GM19035 (cell line): ENCODE measurements around the gene MRPL10.

Source experiments
- ATAC-seq: cut with Tn5 transposase; IDR thresholded peaks from one replicate; pipeline ENCODE4 v1.9.1; 2021; ENCODE audit not compliant: unreplicated experiment

MRPL10 gene

DNA sequence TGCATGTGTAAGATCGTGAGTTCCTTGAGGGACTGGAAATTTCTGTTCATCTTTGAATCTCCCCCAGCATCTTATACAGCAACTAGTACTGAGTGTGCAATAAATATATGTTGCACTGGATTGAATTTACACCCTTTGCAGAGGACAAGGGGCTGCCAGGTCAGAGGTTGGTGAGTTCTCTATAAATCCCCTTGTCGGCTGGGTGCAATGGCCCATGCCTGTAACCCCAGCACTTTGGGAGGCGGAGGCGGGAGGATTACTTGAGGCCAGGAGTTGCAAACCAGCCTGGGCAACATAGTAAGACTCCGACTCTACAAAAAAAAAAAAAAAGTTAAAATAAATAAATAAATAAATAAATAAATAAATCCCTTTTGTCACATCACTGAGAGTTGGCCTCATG, 29.0 kb upstream of the MRPL10 start:
- no peak for ATAC-seq

DNA sequence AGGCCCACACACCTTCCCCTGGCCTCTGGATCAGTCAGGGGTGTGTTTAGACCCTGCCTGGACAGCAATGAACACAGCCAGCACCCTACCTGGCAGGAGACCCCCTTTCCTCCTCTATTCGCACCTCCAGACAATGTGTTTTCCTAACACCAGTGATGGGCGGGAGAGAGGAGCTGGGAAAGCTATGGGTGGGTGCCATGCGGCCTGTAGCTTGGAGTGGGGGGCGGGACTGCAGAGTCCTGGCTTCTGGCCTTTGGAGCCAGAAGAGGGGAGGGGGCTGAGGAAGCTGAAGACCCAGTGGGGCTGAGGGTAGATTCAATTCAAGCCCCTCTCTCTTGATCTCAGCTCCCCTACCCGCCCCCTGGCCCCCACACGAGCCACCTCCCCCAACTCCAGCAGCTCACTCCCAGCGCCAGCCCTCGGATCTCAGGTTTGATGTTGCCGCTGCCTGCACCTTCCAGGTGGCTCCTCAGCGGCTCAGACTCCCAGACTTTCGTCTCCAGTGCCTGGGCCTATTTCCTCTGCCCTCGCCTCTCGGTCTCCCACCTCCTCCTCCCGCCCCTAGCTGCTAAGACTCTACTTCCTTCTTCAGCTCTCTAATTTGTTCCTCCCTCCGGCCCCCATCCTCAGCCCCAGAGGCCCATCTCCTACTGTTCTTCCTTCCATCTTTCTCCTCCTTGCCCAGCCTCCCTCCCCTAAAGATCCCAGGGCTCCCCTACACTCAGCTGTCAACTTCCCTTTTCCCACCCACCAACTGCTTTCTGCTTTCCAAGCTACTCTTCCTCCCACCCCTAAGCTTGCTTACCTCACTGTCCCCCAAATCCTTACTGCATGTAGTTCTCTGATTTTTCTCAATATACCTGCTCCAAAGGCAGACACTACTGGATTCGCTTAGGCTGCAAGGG, 26.5 kb upstream of the MRPL10 start:
- ATAC-seq: no peak

DNA sequence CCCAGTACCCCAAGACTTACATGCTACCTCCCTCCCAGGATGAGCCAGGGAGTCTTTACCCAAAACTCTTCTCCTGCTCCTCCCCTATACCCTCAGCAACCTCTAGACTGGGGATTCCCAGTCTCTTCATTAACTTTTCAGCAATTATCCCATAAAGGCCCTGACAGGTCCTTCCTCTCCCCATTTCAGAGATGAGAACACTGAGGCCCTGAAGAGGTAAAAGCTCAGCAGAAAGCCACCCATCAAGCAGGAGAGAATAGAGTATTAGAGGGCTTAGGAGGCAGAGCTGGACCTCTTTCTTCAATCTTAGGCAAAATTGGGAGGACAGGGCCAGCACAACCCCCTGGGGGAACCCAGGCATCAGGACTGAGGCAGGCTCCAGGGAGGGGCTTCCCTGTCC, 25.5 kb upstream of the MRPL10 start:
- ATAC-seq: no peak

DNA sequence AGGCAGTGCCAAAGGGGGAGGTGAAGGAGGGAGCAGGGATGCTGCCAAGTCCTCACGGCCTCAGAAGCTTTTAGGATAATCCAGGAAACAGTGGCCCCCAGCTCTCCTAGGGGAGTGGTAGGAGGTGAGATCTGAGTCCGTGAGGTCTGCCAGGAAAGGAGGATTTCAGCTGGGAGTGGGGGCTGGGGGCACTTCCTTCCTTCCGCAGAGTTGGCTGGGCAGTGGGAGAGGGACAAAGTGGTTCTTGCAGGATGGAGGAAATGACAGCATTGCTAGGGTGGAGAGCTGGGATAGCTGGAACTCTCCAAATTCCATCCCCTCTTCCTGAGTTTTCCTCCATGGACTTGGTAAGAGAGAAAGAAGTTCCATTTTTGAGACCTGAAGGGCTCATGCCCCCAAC, 24.4 kb upstream of the MRPL10 start:
- no peak for ATAC-seq

DNA sequence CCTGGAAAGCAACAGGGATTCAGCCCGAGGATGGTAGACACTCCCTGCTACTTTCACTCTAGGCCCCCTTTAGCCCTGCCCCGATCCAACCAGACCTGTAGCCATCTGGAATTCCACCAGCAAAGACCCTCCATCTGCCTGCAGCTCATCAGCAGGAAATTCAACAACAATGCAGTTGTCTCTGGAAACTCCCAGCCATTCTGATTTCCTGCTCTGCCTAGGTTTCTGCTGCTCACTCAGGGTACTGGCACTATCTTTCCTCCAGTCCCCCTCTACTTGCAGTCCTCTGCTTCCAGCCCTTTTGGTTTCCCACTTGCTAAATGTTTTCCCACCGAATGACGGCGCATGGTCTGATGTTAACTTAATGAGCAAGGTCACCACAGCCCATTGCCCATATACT, 22.3 kb upstream of the MRPL10 start:
- no peak for ATAC-seq

DNA sequence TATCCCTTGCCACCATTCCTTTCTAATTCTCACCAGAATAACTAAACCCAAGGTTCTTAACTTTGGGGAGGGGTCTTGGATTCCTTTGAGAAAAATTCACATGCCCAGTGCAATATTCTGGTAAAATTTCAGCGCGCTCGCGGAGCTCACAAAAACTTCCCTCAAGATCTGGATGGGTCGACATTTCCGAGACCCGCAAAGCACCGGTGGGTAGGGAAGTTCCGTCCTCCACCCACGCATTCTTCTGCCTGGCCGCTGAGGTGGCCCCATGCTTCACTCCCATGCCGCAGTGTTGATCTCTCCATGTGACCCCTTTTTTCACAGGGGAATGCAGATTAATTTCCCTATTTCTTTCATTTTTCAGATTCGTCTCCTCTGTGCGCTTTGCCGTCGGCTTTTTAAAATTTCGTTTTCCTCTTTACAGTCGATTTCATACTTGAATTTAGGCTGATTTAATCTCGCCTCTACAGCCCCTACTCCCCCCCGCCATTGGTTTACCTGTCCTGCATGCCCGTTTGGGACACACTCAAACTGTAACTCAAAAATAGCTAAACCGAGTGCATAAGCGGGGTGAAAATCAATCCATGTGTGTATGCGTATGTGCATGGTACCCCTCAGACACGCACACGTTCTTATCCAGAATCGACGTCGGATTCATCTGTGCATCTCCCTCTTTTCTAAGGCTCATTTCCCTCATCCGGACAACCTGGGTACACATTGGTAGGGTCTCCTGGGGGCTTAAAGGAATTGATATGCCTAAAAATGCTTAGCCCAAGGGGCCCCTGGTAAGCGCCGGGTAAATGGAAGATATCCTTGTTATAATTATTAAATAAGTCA, 21.0 kb upstream of the MRPL10 start:
- no peak for ATAC-seq

DNA sequence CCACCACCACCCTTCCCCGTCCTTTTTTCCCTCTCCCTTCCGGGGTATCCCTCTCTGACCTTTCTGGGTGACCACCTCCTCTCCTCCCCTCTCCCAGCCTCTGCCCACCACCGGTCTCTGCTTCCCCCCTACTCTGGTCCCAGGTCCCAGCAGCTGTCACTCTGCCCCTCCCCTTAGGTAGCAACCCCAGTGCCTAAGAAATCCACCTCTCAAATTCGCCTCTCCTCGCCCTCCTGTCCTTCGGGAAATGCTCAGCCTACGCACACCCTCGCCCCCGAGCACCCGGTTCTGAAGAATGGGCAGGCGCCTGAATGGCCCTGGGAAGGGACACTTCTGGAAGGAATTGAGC, 20.4 kb upstream of the MRPL10 start:
- no peak for ATAC-seq

DNA sequence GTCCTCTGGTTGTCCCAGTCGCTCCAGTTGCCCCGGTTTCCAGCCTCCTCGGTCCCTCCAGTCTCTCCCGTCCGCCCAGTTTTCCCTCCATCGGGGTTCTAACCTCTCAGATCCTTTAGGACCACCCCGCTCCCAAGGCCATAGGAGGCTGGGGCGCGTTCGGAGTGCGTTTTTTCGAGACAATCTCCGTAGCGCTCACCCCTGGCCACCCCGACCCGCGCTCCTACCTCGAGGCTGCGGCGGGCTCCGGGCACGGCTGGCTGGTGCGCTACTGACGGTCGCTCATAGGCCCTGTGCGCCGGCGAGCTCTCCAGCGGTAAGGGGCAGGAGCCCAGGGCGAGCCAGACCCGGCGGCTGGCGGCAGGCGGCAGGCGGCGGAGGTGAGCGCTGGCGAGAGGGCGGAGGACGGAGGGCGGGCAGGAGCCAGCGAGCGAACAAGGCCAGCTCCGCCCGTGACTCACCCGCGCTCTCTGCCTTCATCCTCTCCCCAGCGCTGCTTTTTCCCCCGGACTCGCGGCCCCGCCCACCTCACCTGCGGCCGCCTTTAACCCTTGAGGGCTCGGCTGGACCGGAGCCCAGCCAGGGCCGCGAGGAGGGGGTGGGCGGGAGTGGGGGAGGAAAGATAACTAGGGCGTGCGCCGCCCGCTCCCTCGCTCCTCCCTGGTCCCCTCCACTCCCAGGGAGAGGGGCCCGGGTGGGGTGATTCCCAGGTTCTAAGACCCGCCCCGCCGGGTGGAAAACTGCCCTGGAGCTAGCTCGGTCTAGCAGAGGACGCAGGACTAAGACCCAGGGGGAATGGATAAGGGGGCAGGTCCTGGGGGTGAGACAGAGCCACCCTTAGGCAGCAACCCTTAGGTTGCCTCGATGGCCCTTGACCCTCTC, 19.6 kb upstream of the MRPL10 start, which contains the start of gene SP6:
TSS of gene SP6 (minus strand) at position 472 of the 882 bp plus-strand sequence. CDS start 2,734 bp downstream, outside the sequence.
- no peak for ATAC-seq

DNA sequence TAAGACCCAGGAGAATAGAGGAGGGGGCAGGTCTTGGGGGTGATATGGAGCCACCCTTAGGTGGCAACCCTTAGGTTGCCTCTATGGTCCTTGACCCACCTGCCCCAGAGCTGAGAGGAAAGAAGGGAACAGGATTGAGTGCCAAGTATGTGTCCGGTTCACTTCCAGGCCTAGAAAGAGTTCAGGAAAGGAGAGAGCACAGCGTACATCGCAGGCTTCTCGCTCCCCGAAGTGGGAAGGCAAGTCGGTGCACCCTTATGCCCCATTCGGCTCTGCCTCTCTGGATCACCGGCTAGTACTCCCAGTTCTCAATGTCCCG, 19.0 kb upstream of the MRPL10 start:
- no peak for ATAC-seq

DNA sequence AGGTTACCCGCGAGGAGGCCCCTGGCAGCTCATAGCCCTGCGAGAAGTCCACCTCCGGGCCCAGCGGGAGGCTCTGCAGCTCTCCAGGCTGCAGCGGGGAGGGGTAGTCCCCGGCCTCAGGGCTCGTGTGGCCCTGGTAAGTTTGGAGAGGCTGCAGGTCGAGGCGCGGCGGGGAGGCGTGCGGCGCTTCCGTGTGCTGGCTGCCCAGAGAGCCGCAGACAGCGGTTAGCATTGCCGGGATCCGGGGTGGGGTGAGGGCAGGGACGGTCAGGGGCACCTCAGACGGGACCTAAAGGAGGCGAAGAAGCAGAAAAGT, 16.8 kb upstream of the MRPL10 start:
- ATAC-seq: no peak

DNA sequence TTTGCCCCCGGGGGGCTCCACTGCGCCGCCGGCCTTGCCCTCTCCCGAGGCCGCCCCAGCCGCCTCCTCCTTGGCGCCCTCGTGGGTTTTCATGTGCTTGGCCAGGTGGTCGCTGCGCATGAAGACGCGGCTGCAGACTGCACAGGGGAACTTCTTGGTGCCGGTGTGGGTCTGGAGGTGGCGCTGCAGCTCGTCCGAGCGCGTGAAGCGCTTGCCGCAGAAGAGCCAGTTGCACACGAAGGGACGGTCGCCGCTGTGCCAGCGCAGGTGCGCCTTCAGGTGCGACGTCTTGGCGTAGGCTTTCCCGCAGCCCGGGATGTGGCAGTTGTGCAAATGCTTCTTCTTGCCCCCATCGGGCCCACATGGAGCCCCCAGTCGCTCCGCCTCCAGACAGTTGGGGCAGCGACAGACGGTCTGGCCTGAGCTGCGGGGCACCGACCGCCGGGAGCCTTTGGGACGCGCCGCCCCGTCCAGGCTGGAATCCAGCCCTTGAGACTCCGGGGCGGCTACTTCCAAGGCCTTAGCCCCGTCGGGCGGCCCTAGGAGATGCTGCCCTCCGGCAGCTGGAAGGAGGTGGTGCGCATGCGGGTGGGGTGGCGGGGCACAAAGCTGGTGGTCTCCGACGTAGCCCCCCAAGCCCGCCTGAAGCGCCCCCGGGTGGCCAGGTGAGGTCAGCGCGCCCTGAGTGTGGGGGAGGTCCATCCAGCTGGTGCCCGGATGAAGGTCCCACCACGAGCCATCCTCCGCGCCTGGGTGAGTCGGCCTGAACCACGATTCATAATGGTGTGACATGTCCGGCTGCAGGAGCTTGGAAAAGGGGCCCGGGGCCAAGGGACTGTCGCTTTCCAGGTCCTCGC, 16.2 kb upstream of the MRPL10 start:
- no peak for ATAC-seq

DNA sequence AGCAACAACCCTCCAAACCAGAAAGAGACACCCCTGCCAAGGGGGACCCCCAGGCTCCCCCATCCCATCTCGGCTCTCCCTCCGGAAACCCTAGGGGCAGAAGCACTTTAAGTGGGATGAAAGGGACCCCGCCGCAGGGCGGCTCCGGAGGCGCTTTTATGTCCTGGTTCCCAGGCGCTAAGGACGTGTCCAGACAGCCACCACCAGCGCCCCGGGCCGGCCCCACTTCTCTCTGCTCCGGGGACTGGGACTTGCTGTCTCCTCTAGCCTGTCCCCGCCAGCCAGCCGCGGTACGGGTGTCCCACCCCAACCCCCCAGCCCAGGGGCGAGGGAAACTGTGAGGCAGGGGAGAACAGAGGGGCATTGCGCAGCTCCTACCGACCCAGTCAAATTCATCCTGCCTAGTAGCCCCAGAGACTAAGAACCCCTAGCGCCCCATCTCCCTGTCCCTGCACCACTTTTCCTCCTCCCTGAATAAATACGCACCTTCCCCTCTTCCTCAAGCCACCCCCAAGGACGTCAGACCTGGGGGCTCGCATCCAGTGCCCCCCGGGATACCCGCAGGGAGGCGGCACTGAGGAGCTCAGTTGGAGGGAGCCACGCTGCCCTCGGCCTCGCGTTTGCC, 15.5 kb upstream of the MRPL10 start:
- no peak for ATAC-seq

DNA sequence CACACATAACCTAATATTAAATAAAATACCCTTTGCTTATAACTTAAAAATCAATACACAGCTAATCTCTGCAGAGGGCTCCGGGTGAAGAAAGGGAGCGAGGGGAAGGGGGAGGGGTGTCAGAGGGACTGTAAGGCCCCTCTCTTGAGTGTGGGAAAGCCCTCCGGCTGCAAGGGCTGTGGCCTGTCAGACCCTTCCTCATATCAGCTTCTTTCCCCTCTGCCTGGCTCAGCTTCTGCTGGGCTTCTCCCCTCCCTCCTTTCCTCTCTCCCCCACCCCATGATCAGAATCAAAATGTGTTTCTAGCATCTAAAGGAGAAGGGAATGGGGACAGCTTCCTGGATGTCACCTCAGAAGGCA, 14.4 kb upstream of the MRPL10 start:
- no peak for ATAC-seq

DNA sequence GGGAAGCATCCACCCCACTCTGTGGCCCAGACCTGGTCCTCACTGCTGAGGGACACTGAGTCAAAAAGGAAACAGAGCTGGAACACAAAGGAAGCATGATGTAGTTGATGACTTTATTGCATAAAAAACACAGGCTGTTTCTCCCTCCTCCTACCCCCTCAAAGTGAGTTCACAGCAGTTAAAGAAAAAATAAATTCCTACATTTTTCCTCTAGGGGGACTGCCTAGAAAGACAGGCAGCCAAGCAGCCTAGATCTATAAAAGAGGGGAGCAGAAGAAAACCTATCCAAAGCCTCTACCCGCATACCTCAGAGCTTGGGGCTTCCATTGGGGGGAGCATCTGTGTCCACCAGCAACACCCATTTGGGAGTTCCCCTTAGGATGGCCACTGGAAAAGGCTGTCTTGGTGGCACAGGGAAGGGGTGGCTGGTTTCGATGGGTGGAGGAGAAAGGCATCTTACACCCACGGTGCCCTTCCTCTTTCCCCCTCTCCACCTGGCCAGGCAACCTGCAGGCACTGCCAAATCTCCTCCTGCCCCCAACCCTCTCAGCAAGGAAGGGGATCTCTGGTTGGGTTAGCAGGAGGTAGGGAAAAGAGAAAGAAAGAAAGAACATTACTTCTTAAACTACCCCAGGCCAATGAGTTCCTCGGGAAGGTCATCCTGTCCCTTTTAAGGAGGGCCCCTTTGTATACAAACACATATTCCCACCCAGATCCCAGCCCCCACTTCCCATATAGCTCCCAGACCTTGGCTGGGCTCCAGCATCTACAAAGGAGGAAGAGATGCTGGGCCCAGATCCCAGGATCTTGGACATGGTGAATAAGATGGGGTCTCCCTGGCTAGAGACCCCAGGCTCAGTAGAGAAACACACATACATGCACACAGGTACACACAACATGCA, 13.7 kb upstream of the MRPL10 start:
- ATAC-seq: no peak

DNA sequence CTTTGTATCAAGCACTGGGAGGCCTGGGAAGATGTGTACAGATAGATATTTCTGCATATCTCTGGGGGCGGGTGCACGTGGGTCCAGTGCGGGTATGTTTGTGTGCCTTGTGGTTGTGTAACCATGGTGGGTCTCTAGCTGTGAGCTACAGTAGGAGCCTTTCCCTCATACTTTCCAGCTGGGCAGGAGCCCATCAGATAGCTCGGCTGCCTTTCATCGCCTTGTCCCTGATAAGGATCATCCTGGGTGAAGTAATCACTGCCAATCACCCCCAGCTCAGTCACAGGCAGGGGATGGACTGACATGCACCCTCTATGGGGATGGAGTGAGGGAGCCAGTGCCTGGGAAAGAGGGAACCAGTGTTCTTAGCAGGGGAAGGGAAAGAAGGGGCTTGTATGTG, 12.9 kb upstream of the MRPL10 start:
- no peak for ATAC-seq

DNA sequence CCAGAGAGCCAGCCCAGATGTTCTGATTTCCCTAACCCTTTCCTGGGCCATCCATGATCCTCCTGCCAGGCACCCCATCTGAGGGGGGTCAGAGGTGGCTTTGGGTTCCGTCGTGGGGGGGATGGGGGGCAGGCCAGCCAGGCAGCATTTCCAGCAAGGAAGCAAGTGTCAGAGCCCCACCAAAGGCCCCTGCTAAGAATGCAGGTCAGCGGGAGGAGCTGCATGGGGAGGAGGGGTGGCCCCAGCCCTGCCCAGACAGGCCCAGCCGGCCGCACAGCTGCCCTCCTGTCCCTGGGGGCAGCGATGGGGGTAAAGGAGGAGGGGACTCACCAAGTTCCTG, 12.0 kb upstream of the MRPL10 start:
- ATAC-seq: no peak

DNA sequence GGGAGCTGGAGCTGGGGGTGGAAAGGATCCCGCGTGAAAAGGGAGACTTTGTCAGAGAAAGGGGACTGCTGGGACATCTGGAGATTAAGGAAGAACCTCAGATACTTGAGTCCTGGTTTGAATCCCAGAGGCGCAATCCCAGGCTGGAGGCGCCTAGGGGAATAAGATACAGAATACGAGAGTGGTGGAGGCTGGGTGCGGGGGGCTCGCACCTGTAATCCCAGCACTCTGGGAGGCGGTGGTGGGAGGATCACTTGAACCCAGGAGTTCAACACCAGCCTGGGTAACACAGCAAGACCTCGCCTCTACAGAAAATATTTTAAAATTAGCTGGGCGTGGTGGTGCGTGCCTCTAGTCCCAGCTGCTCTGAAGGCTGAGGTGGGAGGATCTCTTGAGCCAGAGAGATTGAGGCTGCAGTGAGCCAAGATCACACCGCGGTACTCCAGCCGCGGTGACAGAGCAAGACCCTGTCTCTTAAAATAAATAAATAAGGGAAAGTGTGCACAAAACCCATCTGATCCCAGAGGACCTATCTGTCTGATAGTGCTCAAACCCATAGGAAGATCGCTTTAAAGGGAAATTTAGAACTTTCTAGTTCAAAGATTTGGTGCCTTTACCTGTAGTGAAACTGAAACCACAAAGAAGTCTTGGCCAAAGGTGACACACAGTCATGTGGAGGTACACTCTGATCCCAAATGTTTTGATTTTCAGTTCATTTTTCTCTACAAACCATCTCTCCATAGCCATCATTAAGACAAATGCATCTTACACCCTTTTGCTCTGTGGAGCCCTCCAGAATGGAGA, 10.3 kb upstream of the MRPL10 start:
- no peak for ATAC-seq

DNA sequence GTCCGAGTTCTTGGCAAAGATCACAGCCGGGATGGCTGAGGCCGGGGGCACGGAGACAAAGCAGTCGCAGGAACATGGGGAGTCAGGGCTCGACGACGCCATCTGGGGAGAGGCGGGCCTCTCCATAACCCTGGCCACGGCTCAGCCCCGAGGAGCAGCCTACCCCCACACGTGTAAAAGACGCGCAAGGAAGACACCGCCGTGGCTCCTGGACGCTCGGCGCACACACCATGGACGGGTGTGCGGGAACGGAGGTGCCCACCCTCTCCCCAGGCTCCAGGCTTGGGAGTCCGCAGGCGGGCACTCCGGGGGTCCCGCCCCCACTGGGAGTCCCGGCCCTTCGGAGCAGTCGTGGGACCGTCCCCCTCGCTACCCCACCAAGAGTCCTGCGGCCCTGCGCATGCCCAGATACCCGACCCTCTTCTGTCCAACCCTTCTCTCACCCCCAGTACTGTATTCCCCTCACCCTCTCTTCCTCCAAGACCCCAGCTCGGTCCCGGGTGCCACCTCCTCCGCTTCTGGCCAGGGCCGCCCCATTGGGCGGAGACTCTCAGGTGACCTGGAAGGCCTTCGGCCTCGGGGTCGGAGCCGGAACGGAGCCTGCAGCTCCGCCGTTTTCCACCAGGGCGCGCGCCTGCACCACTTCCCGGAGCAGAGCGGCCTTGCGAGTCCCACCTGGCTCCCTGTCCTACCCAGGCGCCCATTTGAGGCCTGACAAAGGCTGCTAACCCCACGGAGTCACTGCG, 9.6 kb upstream of the MRPL10 start, which contains the start of gene SCRN2:
TSS of gene SCRN2 (minus strand) at position 532 of the 746 bp plus-strand sequence. CDS start at position 102, 430 bp downstream.
- peak; percentile 79 for ATAC-seq
